Activated T-helper 17 cell treated with anti-CD3 and anti-CD28 coated beads, Interleukin-2, amount 50 U/mL, for 72 hours (primary cell): Measurements from ENCODE around the gene FIGNL2. TPM values are rescaled to one million over a fixed set of nuclear protein-coding genes. Genes with fewer than 3 reads are reported as not detected.

Experiments used
- ATAC-seq: fragments of 150-1000 bp; cut with Tn5 transposase; replicated peaks from 2 replicates; pipeline ENCODE4 v1.10.0; 2021; ENCODE audit warnings: mild to moderate bottlenecking, moderate library complexity
- H3K27ac Mint-ChIP-seq: one replicate; pipeline ENCODE4 v1.8.0; 2022; ENCODE audit warnings: mixed read lengths
- H3K27me3 Mint-ChIP-seq: one replicate; pipeline ENCODE4 v1.8.0; 2022; ENCODE audit warnings: mixed read lengths
- H3K36me3 Mint-ChIP-seq: one replicate; pipeline ENCODE4 v1.8.0; 2022; ENCODE audit warnings: low read depth, mild to moderate bottlenecking, mixed read lengths
- H3K4me1 Mint-ChIP-seq: one replicate; pipeline ENCODE4 v1.8.0; 2022; ENCODE audit warnings: mixed read lengths
- H3K4me3 Mint-ChIP-seq: one replicate; pipeline ENCODE4 v1.8.0; 2022; ENCODE audit warnings: mild to moderate bottlenecking, mixed read lengths
- H3K9me3 Mint-ChIP-seq: one replicate; pipeline ENCODE4 v1.8.0; 2022; ENCODE audit warnings: mixed read lengths
- total RNA-seq, 2 donors: library from RNA; stranded (reverse); gene quantifications; one replicate each; pipeline ENCODE4 v1.2.3, GENCODE V29; 2022

The FIGNL2 gene
- total RNA-seq, 2 donors from 2014 or later: 0.50 to 0.53 TPM

DNA sequence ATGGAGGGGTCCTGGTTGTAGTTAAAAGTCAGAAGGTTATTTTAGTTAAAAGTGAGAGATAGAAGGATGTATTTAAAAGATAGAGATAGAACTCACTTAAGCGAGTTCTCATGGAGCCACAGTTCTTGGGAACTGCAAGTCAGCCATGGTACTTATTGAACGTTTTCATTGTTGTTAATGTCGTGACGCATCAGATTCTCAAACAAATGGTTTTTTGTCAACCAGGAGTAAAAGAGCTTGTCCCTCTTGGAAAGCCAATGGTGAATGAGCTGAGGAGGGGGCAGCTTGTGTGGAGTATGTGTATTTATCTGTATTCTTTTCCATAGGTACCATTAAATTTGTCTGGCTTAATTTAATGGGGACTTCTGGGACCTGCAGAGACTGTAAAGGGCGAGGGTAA, 68.6 kb downstream of the FIGNL2 start:
- Mint-ChIP-seq H3K4me3 (no peak overlapping the region), H3K36me3 (no peaks in the 10 kb centered on the region), H3K4me1 (no peaks in the 10 kb centered on the region), H3K27me3 (peaks cover 15% of the 10 kb centered on the region), H3K9me3 (no peaks in the 10 kb centered on the region), H3K27ac (no peak overlapping the region)
- ATAC-seq: no peak

- Mint-ChIP-seq H3K4me3 (no peak overlapping the region), H3K27ac (no peak overlapping the region), H3K4me1 (no peaks in the 10 kb centered on the region), H3K36me3 (no peaks in the 10 kb centered on the region), H3K27me3 (peaks cover 15% of the 10 kb centered on the region), H3K9me3 (no peaks in the 10 kb centered on the region)
- ATAC-seq: no peak
These were observed 70.5 kb downstream of the FIGNL2 start for GRCh38 chr12:51777973-51778372.

- Mint-ChIP-seq H3K36me3 (no peaks in the 10 kb centered on the region), H3K27ac (no peak overlapping the region), H3K27me3 (peaks cover 13% of the 10 kb centered on the region), H3K4me3 (no peak overlapping the region), H3K9me3 (no peaks in the 10 kb centered on the region), H3K4me1 (no peaks in the 10 kb centered on the region)
- ATAC-seq: no peak
These were observed 71.1 kb downstream of the FIGNL2 start for GRCh38 chr12:51777457-51777856.

DNA sequence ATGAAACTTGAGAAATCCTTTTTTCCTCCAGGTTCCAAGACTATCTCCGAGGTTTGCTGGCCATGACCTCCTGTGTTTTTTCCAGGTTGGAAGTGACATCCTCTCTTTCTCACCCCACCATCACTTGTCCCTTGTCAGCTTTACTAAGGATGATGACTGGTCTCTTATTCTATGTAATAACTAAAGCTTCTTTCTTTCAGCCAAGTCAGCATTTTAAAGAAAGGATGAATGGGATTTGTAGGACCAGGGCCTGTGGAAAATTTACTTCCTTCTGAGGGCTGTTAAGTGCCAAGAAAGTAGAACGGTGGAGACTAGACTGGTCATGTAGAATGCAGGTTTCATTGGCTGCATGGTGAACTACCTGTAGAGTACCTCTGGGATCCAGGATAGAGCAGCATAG, 73.6 kb downstream of the FIGNL2 start:
- H3K4me1 Mint-ChIP-seq: no peaks in the 10 kb centered on the region
- H3K27me3 Mint-ChIP-seq: peaks cover 5% of the 10 kb centered on the region
- no peak overlapping the region for H3K4me3 Mint-ChIP-seq
- no peak for ATAC-seq
- no peaks in the 10 kb centered on the region for H3K36me3 Mint-ChIP-seq
- no peaks in the 10 kb centered on the region for H3K9me3 Mint-ChIP-seq
- no peak overlapping the region for H3K27ac Mint-ChIP-seq

GRCh38 chr12:51773145-51773869, 75.2 kb downstream of the FIGNL2 start:
- no peaks in the 10 kb centered on the region for H3K4me1 Mint-ChIP-seq
- H3K27ac Mint-ChIP-seq: no peak overlapping the region
- no peaks in the 10 kb centered on the region for H3K9me3 Mint-ChIP-seq
- no peaks in the 10 kb centered on the region for H3K36me3 Mint-ChIP-seq
- no peak overlapping the region for H3K4me3 Mint-ChIP-seq
- ATAC-seq: no peak
- no peaks in the 10 kb centered on the region for H3K27me3 Mint-ChIP-seq

GRCh38 chr12:51771008-51771407, 77.5 kb downstream of the FIGNL2 start:
- no peak overlapping the region for H3K4me3 Mint-ChIP-seq
- no peaks in the 10 kb centered on the region for H3K36me3 Mint-ChIP-seq
- H3K9me3 Mint-ChIP-seq: no peaks in the 10 kb centered on the region
- H3K27ac Mint-ChIP-seq: no peak overlapping the region
- H3K4me1 Mint-ChIP-seq: no peaks in the 10 kb centered on the region
- ATAC-seq: no peak
- H3K27me3 Mint-ChIP-seq: no peaks in the 10 kb centered on the region

Other genes starting within 250 kb of the FIGNL2 start
- gene ANKRD33, start 39.4 kb upstream of the FIGNL2 start, total RNA-seq: not detected
- gene ACVRL1, start 58.8 kb upstream of the FIGNL2 start, total RNA-seq: not detected
- gene ACVR1B, start 103.0 kb upstream of the FIGNL2 start, total RNA-seq: 1 to 10 TPM; 6.8 TPM
- gene TAMALIN, start 158.2 kb upstream of the FIGNL2 start, total RNA-seq: 10 to 100 TPM in 1 of 2 donors, 1 to 10 TPM in 1; 3.5 to 26.3 TPM
- gene NR4A1, start 202.7 kb upstream of the FIGNL2 start, total RNA-seq: 10 to 100 TPM in 1 of 2 donors, 1 to 10 TPM in 1; 9.9 to 47.6 TPM
- 10 to 100 TPM; 27.6 to 31.1 TPM for gene ATG101, start 221.3 kb upstream of the FIGNL2 start, total RNA-seq
- gene SMIM41, start 231.0 kb upstream of the FIGNL2 start, total RNA-seq: not detected